Measurements from ENCODE around the gene CNTNAP5.

The CNTNAP5 gene

GRCh38 chr2:124272261-124272841 is 247.3 kb downstream of the CNTNAP5 start:
- Histone ChIP-seq H3K36me3 (ENCODE audit: insufficient read depth, low read length) (no peaks in the 10 kb centered on the region), H3K4me2 (ENCODE audit: low read length) (no peak overlapping the region), H3K9ac (ENCODE audit: low read depth, low read length) (no peak overlapping the region), H3K9me3 (replicated peaks; ENCODE audit: low read length) (peaks cover 7% of the 10 kb centered on the region), H3K4me3 (ENCODE audit: low read length) (no peak overlapping the region), H3K4me1 (ENCODE audit: control insufficient read depth, insufficient read depth, low read length) (no peaks in the 10 kb centered on the region), H3K27me3 (ENCODE audit: control insufficient read depth, insufficient read depth, low read length) (no peaks in the 10 kb centered on the region)

GRCh38 chr2:124281541-124281940 is 256.5 kb downstream of the CNTNAP5 start:
- no peak overlapping the region for H3K4me2 ChIP-seq (ENCODE audit: low read length)
- H3K36me3 ChIP-seq (ENCODE audit: insufficient read depth, low read length), result no peaks in the 10 kb centered on the region
- H3K9ac ChIP-seq (ENCODE audit: low read depth, low read length), result no peak overlapping the region
- H3K27me3 ChIP-seq (ENCODE audit: control insufficient read depth, insufficient read depth, low read length), result no peaks in the 10 kb centered on the region
- H3K9me3 ChIP-seq (replicated peaks; ENCODE audit: low read length), result peaks cover 6% of the 10 kb centered on the region
- no peak overlapping the region for H3K4me3 ChIP-seq (ENCODE audit: low read length)
- no peaks in the 10 kb centered on the region for H3K4me1 ChIP-seq (ENCODE audit: control insufficient read depth, insufficient read depth, low read length)

DNA sequence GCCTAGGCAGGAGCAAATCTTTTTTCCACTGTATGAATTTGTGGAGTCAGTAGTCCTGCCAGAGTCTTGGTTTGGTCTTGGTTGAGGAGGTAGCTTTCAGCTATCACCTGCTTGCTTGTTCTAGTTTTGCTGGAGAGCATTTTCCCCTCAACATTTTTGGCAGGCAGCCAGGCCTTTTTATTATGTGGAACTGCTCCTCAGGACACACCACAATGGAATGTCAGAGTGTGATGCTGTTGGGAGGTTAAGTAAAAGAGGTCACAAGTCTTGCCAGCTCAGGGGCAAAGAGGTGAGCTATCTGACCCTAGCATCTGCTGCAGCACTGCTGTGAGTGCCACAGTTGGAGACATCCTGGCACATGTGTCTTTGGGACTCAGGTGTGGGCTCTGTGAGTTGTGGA is 258.0 kb downstream of the CNTNAP5 start:
- no peak overlapping the region for H3K4me2 ChIP-seq (ENCODE audit: low read length)
- no peak overlapping the region for H3K9ac ChIP-seq (ENCODE audit: low read depth, low read length)
- H3K4me3 ChIP-seq (ENCODE audit: low read length), result no peak overlapping the region
- peaks cover 12% of the 10 kb centered on the region for H3K9me3 ChIP-seq (replicated peaks; ENCODE audit: low read length)
- no peaks in the 10 kb centered on the region for H3K4me1 ChIP-seq (ENCODE audit: control insufficient read depth, insufficient read depth, low read length)
- H3K36me3 ChIP-seq (ENCODE audit: insufficient read depth, low read length), result no peaks in the 10 kb centered on the region
- no peaks in the 10 kb centered on the region for H3K27me3 ChIP-seq (ENCODE audit: control insufficient read depth, insufficient read depth, low read length)

- Histone ChIP-seq H3K9me3 (replicated peaks; ENCODE audit: low read length) (peaks cover 6% of the 10 kb centered on the region), H3K4me1 (ENCODE audit: control insufficient read depth, insufficient read depth, low read length) (no peaks in the 10 kb centered on the region), H3K4me3 (ENCODE audit: low read length) (no peak overlapping the region), H3K9ac (ENCODE audit: low read depth, low read length) (no peak overlapping the region), H3K36me3 (ENCODE audit: insufficient read depth, low read length) (no peaks in the 10 kb centered on the region), H3K27me3 (ENCODE audit: control insufficient read depth, insufficient read depth, low read length) (no peaks in the 10 kb centered on the region), H3K4me2 (ENCODE audit: low read length) (no peak overlapping the region)
Observed at GRCh38 chr2:124286089-124286783, 261.1 kb downstream of the CNTNAP5 start.

- Histone ChIP-seq H3K36me3 (ENCODE audit: insufficient read depth, low read length) (no peaks in the 10 kb centered on the region), H3K27me3 (ENCODE audit: control insufficient read depth, insufficient read depth, low read length) (no peaks in the 10 kb centered on the region), H3K9ac (ENCODE audit: low read depth, low read length) (no peak overlapping the region), H3K4me1 (ENCODE audit: control insufficient read depth, insufficient read depth, low read length) (no peaks in the 10 kb centered on the region), H3K9me3 (replicated peaks; ENCODE audit: low read length) (peaks cover 6% of the 10 kb centered on the region), H3K4me3 (ENCODE audit: low read length) (no peak overlapping the region), H3K4me2 (ENCODE audit: low read length) (no peak overlapping the region)
Observed at GRCh38 chr2:124289060-124289459, 264.0 kb downstream of the CNTNAP5 start.

DNA sequence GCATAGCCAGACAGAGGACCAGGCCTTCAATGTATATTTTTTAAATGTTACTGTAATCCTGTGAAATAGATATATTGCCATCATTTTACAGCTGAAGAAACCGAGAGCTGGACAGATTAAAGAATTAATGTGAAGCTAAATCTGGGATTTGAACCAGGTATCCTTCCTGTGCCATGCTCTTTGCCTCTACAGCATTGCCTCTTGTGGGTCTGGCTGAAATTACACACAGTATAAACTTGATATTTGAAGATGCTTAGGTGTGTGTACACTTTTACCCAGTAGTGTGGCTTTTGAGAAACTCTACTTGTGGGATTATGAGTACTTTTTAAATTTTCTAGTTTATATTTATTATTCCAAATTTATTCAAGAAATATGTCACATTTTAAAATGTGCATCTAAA is 264.5 kb downstream of the CNTNAP5 start:
- no peak overlapping the region for H3K4me3 ChIP-seq (ENCODE audit: low read length)
- H3K4me1 ChIP-seq (ENCODE audit: control insufficient read depth, insufficient read depth, low read length), result no peaks in the 10 kb centered on the region
- no peak overlapping the region for H3K9ac ChIP-seq (ENCODE audit: low read depth, low read length)
- H3K27me3 ChIP-seq (ENCODE audit: control insufficient read depth, insufficient read depth, low read length), result no peaks in the 10 kb centered on the region
- H3K4me2 ChIP-seq (ENCODE audit: low read length), result no peak overlapping the region
- H3K36me3 ChIP-seq (ENCODE audit: insufficient read depth, low read length), result no peaks in the 10 kb centered on the region
- peaks cover 6% of the 10 kb centered on the region for H3K9me3 ChIP-seq (replicated peaks; ENCODE audit: low read length)

DNA sequence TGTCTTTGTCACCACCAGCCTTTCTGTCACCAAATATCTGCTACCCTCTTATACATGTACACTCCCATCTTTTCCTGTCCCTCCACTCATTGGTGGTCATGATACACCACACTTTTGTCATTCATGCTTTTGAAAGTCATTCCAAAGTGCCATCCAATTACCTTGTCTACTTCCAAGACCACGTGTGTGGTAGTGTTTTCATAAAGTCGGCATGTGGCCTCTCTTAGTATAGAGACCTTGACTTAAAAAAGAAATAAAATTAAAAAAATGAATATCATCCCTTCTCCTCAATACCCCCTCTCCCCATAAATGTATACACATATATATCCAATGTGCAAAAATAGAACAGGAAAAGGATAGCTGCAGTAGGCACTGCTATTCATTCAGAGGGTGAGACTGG is 271.4 kb downstream of the CNTNAP5 start:
- Histone ChIP-seq H3K4me3 (ENCODE audit: low read length) (no peak overlapping the region), H3K9me3 (replicated peaks; ENCODE audit: low read length) (peaks cover 6% of the 10 kb centered on the region), H3K36me3 (ENCODE audit: insufficient read depth, low read length) (no peaks in the 10 kb centered on the region), H3K27me3 (ENCODE audit: control insufficient read depth, insufficient read depth, low read length) (no peaks in the 10 kb centered on the region), H3K9ac (ENCODE audit: low read depth, low read length) (no peak overlapping the region), H3K4me1 (ENCODE audit: control insufficient read depth, insufficient read depth, low read length) (no peaks in the 10 kb centered on the region), H3K4me2 (ENCODE audit: low read length) (no peak overlapping the region)

GRCh38 chr2:124301915-124302314 is 276.8 kb downstream of the CNTNAP5 start:
- peaks cover 12% of the 10 kb centered on the region for H3K9me3 ChIP-seq (replicated peaks; ENCODE audit: low read length)
- H3K27me3 ChIP-seq (ENCODE audit: control insufficient read depth, insufficient read depth, low read length), result no peaks in the 10 kb centered on the region
- no peaks in the 10 kb centered on the region for H3K4me1 ChIP-seq (ENCODE audit: control insufficient read depth, insufficient read depth, low read length)
- no peak overlapping the region for H3K4me3 ChIP-seq (ENCODE audit: low read length)
- no peaks in the 10 kb centered on the region for H3K36me3 ChIP-seq (ENCODE audit: insufficient read depth, low read length)
- no peak overlapping the region for H3K4me2 ChIP-seq (ENCODE audit: low read length)
- H3K9ac ChIP-seq (ENCODE audit: low read depth, low read length), result no peak overlapping the region

GRCh38 chr2:124308319-124309062 is 283.4 kb downstream of the CNTNAP5 start:
- no peaks in the 10 kb centered on the region for H3K4me1 ChIP-seq (ENCODE audit: control insufficient read depth, insufficient read depth, low read length)
- H3K9me3 ChIP-seq (replicated peaks; ENCODE audit: low read length), result peaks cover 9% of the 10 kb centered on the region
- no peak overlapping the region for H3K4me2 ChIP-seq (ENCODE audit: low read length)
- no peak overlapping the region for H3K9ac ChIP-seq (ENCODE audit: low read depth, low read length)
- no peaks in the 10 kb centered on the region for H3K27me3 ChIP-seq (ENCODE audit: control insufficient read depth, insufficient read depth, low read length)
- H3K36me3 ChIP-seq (ENCODE audit: insufficient read depth, low read length), result no peaks in the 10 kb centered on the region
- no peak overlapping the region for H3K4me3 ChIP-seq (ENCODE audit: low read length)

GRCh38 chr2:124309563-124310138 is 284.6 kb downstream of the CNTNAP5 start:
- Histone ChIP-seq H3K27me3 (ENCODE audit: control insufficient read depth, insufficient read depth, low read length) (no peaks in the 10 kb centered on the region), H3K36me3 (ENCODE audit: insufficient read depth, low read length) (no peaks in the 10 kb centered on the region), H3K9ac (ENCODE audit: low read depth, low read length) (no peak overlapping the region), H3K4me3 (ENCODE audit: low read length) (no peak overlapping the region), H3K9me3 (replicated peaks; ENCODE audit: low read length) (peaks cover 9% of the 10 kb centered on the region), H3K4me2 (ENCODE audit: low read length) (no peak overlapping the region), H3K4me1 (ENCODE audit: control insufficient read depth, insufficient read depth, low read length) (no peaks in the 10 kb centered on the region)

DNA sequence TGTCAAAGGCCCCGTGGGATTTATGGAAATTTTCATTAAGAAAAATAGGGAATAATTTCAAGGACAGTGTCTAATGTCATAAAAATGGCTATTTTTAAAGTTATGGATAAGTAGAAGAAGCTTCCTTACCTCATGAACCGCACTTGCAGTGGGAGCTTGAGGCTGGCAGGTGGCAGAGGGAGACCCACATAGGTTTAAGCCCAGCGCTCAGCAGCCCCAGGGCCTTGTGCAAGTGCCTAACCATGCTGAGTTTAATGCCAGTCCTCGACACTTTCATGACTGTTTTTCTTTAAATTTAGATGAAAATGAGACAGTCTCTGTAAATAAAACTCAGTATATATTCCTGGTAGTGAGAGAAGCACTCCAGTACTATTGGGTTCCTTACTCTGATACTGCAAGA is 285.6 kb downstream of the CNTNAP5 start:
- Histone ChIP-seq H3K4me2 (ENCODE audit: low read length) (no peak overlapping the region), H3K9me3 (replicated peaks; ENCODE audit: low read length) (peaks cover 9% of the 10 kb centered on the region), H3K27me3 (ENCODE audit: control insufficient read depth, insufficient read depth, low read length) (no peaks in the 10 kb centered on the region), H3K36me3 (ENCODE audit: insufficient read depth, low read length) (no peaks in the 10 kb centered on the region), H3K9ac (ENCODE audit: low read depth, low read length) (no peak overlapping the region), H3K4me1 (ENCODE audit: control insufficient read depth, insufficient read depth, low read length) (no peaks in the 10 kb centered on the region), H3K4me3 (ENCODE audit: low read length) (no peak overlapping the region)
